Prostate gland (tissue), 2 donors: Measurements from ENCODE around the gene HES3.

ENCODE experiments used
- CTCF ChIP-seq, 4 experiments: fragments of 200-600 bp in 2 of 4; fragments of 450-650 bp in 2 of 4; sonication (generic) in 2 of 4; IDR thresholded peaks; 1 replicate in 3 of 4; 2 replicates in 1 of 4; pipeline ENCODE4 v1.5.1; 2016 to 2019; ENCODE audit warnings: antibody characterized with exemption in 4 of 4, mild to moderate bottlenecking in 2 of 4, moderate library complexity in 2 of 4
- POLR2A ChIP-seq: fragments of 450-650 bp; IDR thresholded peaks from one replicate; pipeline ENCODE4 v1.6.1; 2016; ENCODE audit warnings: antibody characterized with exemption, mild to moderate bottlenecking

GRCh38 chr1:6269296-6269695 is 25.3 kb downstream of the HES3 start:
- no peak for TF ChIP-seq CTCF (IDR thresholded peaks at IDR 0.05)
- TF ChIP-seq POLR2A: no peak
